Esophagus muscularis mucosa (tissue), 4 donors: ENCODE results near the gene CCNY. TPM values are rescaled to one million over a fixed set of nuclear protein-coding genes. Genes with fewer than 3 reads are reported as not detected.

Source experiments
- DNase-seq: peaks from one replicate; pipeline ENCODE4 v3.0.0-alpha.2; 2017; ENCODE audit errors: extremely low spot score
- H3K27ac ChIP-seq, 4 donors: fragments of 200-600 bp; sonication (generic); replicated peaks in 1 of 4; 1 replicate in 3 of 4; 2 replicates in 1 of 4; pipeline ENCODE4 v1.5.1; 2016 to 2019; ENCODE audit warnings: mild to moderate bottlenecking in 1 of 4
- H3K27me3 ChIP-seq, 4 donors: fragments of 200-600 bp; sonication (generic); one replicate each; pipeline versions ENCODE4 v1.5.1 to v1.6.0; 2016 to 2019
- H3K36me3 ChIP-seq, 4 donors: fragments of 200-600 bp; sonication (generic); one replicate each; pipeline ENCODE4 v1.5.1; 2016 to 2019
- H3K4me1 ChIP-seq, 4 donors: fragments of 200-600 bp; sonication (generic); one replicate each; pipeline ENCODE4 v1.5.1; 2016 to 2019
- H3K4me3 ChIP-seq, 4 donors: fragments of 200-600 bp; sonication (generic); 1 replicate in 2 of 4; 2 replicates in 2 of 4; pipeline ENCODE4 v1.5.1; 2016 to 2019; ENCODE audit warnings: mild to moderate bottlenecking in 4 of 4, moderate library complexity in 1 of 4
- H3K9me3 ChIP-seq, 4 donors: fragments of 200-600 bp; sonication (generic); 1 replicate in 3 of 4; 2 replicates in 1 of 4; pipeline ENCODE4 v1.5.1; 2016 to 2019
- CTCF ChIP-seq, 3 experiments: fragments of 200-600 bp in 2 of 3; fragments of 450-650 bp in 1 of 3; sonication (generic) in 2 of 3; IDR thresholded peaks; one replicate each; pipeline ENCODE4 v1.5.1; 2017 to 2019; ENCODE audit warnings: antibody characterized with exemption in 3 of 3, mild to moderate bottlenecking in 2 of 3, moderate library complexity in 1 of 3
- EP300 ChIP-seq: sonication (generic); formaldehyde crosslinking; IDR thresholded peaks from one replicate; pipeline ENCODE4 v1.6.1; 2017; ENCODE audit warnings: antibody characterized with exemption
- POLR2A ChIP-seq: fragments of 450-650 bp; IDR thresholded peaks from one replicate; pipeline ENCODE4 v1.6.1; 2017; ENCODE audit warnings: antibody characterized with exemption, moderate library complexity, mild to moderate bottlenecking, low read depth
- POLR2AphosphoS5 ChIP-seq, 2 donors: sonication (generic); formaldehyde crosslinking; IDR thresholded peaks; one replicate each; pipeline ENCODE4 v1.6.1; 2017; ENCODE audit warnings: antibody characterized with exemption in 2 of 2
- WGBS: methylation state at CpG from one replicate; pipeline ENCODE4 v1.1.5; 2018; 5-methylcytosine and 5-hydroxymethylcytosine counted together
- intact Hi-C: fragments of 100-400 bp; cut with DNase I; formaldehyde crosslinking; loops from one replicate; pipeline ENCODE4 v1.15.1; 2023
- total RNA-seq, 4 donors: library from RNA; depleted of rRNA; stranded (reverse); fragments of >200 nt; gene quantifications; one replicate each; pipeline versions ENCODE4 v1.1.0 to v1.2.1, GENCODE V29; 2016

The CCNY gene
- total RNA-seq, 4 donors from 2014 or later: 36.6 to 53.5 (median 47.0) TPM

GRCh38 chr10:35613597-35614226, 277.4 kb downstream of the CCNY start:
- DNase-seq: no peak
- TF ChIP-seq POLR2AphosphoS5 (IDR thresholded peaks at IDR 0.05) (no peak), POLR2A (no peak), EP300 (no peak), CTCF (IDR thresholded peaks at IDR 0.05) (peak in 1 of 3 experiments; percentile 19)
- intact Hi-C loops: no loop called here
- Histone ChIP-seq H3K4me3 (no peak overlapping the region), H3K27me3 (peaks cover 0 to 41% (median under 1%) of the 10 kb centered on the region in 4 donors), H3K4me1 (no peaks in the 10 kb centered on the region), H3K36me3 (no peaks in the 10 kb centered on the region), H3K27ac (no peak overlapping the region), H3K9me3 (no peaks in the 10 kb centered on the region)
- 59% methylated on average over 8 of the region's 8 CpGs for WGBS

- DNase-seq: no peak
- peaks cover 0 to 35% (median 0%) of the 10 kb centered on the region in 4 donors for H3K27me3 ChIP-seq
- H3K4me1 ChIP-seq: no peaks in the 10 kb centered on the region
- 61% methylated on average over 5 of the region's 5 CpGs for WGBS
- no peaks in the 10 kb centered on the region for H3K9me3 ChIP-seq
- no peak overlapping the region for H3K4me3 ChIP-seq
- no peak overlapping the region for H3K27ac ChIP-seq
- intact Hi-C loops: no loop called here
- H3K36me3 ChIP-seq: no peaks in the 10 kb centered on the region
- TF ChIP-seq CTCF (IDR thresholded peaks at IDR 0.05) (no peak), POLR2A (no peak), EP300 (no peak), POLR2AphosphoS5 (IDR thresholded peaks at IDR 0.05) (no peak)
Observed at GRCh38 chr10:35614312-35614711, 278.0 kb downstream of the CCNY start.

Other genes starting within 250 kb of the CCNY start
- 10 to 100 TPM; 22.3 to 27.2 (median 23.1) TPM for gene CUL2, start 246.2 kb upstream of the CCNY start, total RNA-seq
- 10 to 100 TPM; 25.7 to 65.9 (median 29.5) TPM for gene CREM, start 209.7 kb upstream of the CCNY start, total RNA-seq